Measurements from ENCODE around the gene LAMTOR2. TPM values are rescaled to one million over a fixed set of nuclear protein-coding genes. Genes with fewer than 3 reads are reported as not detected.

The LAMTOR2 gene
- total RNA-seq, 2 experiments from 2014 or later = 59.3 to 60.6 TPM

- Mint-ChIP-seq H3K4me1 (peaks cover 43% of the 10 kb centered on the region), H3K27me3 (peaks cover 17% of the 10 kb centered on the region), H3K4me3 (no peak overlapping the region), H3K27ac (no peak overlapping the region), H3K36me3 (no peaks in the 10 kb centered on the region), H3K9me3 (ENCODE audit: low read depth) (no peaks in the 10 kb centered on the region)
- DNase-seq (no peak), ATAC-seq (no peak)
- CTCF ChIA-PET = interaction anchor here (1.3 to 27.0 kb wide), 5 partner anchors 8 to 220 kb away, joined by 3 to 979 read pairs (median 8); partner anchors contain the start of gene LMNA
These were observed 44.2 kb downstream of the LAMTOR2 start for GRCh38 chr1:156098784-156099183.

- Mint-ChIP-seq H3K36me3 (no peaks in the 10 kb centered on the region), H3K4me3 (no peak overlapping the region), H3K9me3 (ENCODE audit: low read depth) (no peaks in the 10 kb centered on the region), H3K27ac (no peak overlapping the region), H3K4me1 (peaks cover 47% of the 10 kb centered on the region), H3K27me3 (peaks cover 12% of the 10 kb centered on the region)
- no peak for DNase-seq
- ATAC-seq = no peak
- CTCF ChIA-PET = interaction anchor here (1.3 to 27.0 kb wide), 6 partner anchors 8 to 286 kb away, joined by 3 to 979 read pairs (median 6); partner anchors contain the start of gene LMNA
These were observed 44.7 kb downstream of the LAMTOR2 start for GRCh38 chr1:156099282-156099681.

GRCh38 chr1:156100205-156100995, 45.8 kb downstream of the LAMTOR2 start:
- Mint-ChIP-seq H3K27ac (no peak overlapping the region), H3K36me3 (no peaks in the 10 kb centered on the region), H3K9me3 (ENCODE audit: low read depth) (no peaks in the 10 kb centered on the region), H3K4me3 (no peak overlapping the region), H3K27me3 (peaks cover 12% of the 10 kb centered on the region), H3K4me1 (peaks cover 52% of the 10 kb centered on the region)
- no peak for ATAC-seq
- DNase-seq = no peak
- CTCF ChIA-PET = interaction anchor here (1.3 to 27.0 kb wide), 4 partner anchors 7 to 285 kb away, joined by 3 to 979 read pairs (median 28); partner anchors contain the start of gene LMNA

GRCh38 chr1:156101880-156102279, 47.3 kb downstream of the LAMTOR2 start:
- Mint-ChIP-seq H3K4me1 (peaks cover 50% of the 10 kb centered on the region), H3K36me3 (no peaks in the 10 kb centered on the region), H3K27ac (no peak overlapping the region), H3K27me3 (peaks cover 8% of the 10 kb centered on the region), H3K9me3 (ENCODE audit: low read depth) (no peaks in the 10 kb centered on the region), H3K4me3 (no peak overlapping the region)
- ATAC-seq = no peak
- no peak for DNase-seq
- CTCF ChIA-PET = interaction anchor here (27.0 kb wide), 1 partner anchor 22 kb away, joined by 979 read pairs; the partner anchor contains the start of gene LMNA

- Mint-ChIP-seq H3K4me3 (no peak overlapping the region), H3K36me3 (no peaks in the 10 kb centered on the region), H3K9me3 (ENCODE audit: low read depth) (no peaks in the 10 kb centered on the region), H3K4me1 (peaks cover 40% of the 10 kb centered on the region), H3K27ac (no peak overlapping the region), H3K27me3 (peaks cover 12% of the 10 kb centered on the region)
- DNase-seq (no peak), ATAC-seq (no peak)
- CTCF ChIA-PET = interaction anchor here (1.4 to 27.0 kb wide), 3 partner anchors 11 to 38 kb away, joined by 3 to 979 read pairs (median 18); partner anchors contain the start of gene LMNA
These were observed 48.3 kb downstream of the LAMTOR2 start for GRCh38 chr1:156102633-156103511.

- ATAC-seq (no peak), DNase-seq (no peak)
- no peaks in the 10 kb centered on the region for H3K9me3 Mint-ChIP-seq (ENCODE audit: low read depth)
- H3K27me3 Mint-ChIP-seq = peaks cover 12% of the 10 kb centered on the region
- CTCF ChIA-PET = interaction anchor here (1.4 to 27.0 kb wide), 4 partner anchors 7 to 38 kb away, joined by 3 to 979 read pairs (median 34); partner anchors contain the start of gene LMNA
- no peaks in the 10 kb centered on the region for H3K36me3 Mint-ChIP-seq
- no peak overlapping the region for H3K27ac Mint-ChIP-seq
- H3K4me1 Mint-ChIP-seq = peaks cover 34% of the 10 kb centered on the region
- no peak overlapping the region for H3K4me3 Mint-ChIP-seq
These were observed 49.0 kb downstream of the LAMTOR2 start for GRCh38 chr1:156103521-156103947.

GRCh38 chr1:156104065-156104810, 49.7 kb downstream of the LAMTOR2 start:
- Mint-ChIP-seq H3K27me3 (peaks cover 12% of the 10 kb centered on the region), H3K4me1 (peaks cover 33% of the 10 kb centered on the region), H3K27ac (peak overlapping the region; percentile 65), H3K36me3 (no peaks in the 10 kb centered on the region), H3K4me3 (no peak overlapping the region), H3K9me3 (ENCODE audit: low read depth) (no peaks in the 10 kb centered on the region)
- ATAC-seq (no peak), DNase-seq (no peak)
- CTCF ChIA-PET = interaction anchor here (1.3 to 27.0 kb wide), 4 partner anchors 7 to 38 kb away, joined by 5 to 979 read pairs (median 34); partner anchors contain the start of gene LMNA

- CTCF ChIA-PET = interaction anchor here (0.5 to 27.0 kb wide), 5 partner anchors 8 to 47 kb away, joined by 3 to 979 read pairs (median 18); partner anchors contain the start of gene LMNA
- H3K9me3 Mint-ChIP-seq (ENCODE audit: low read depth) = no peaks in the 10 kb centered on the region
- H3K36me3 Mint-ChIP-seq = no peaks in the 10 kb centered on the region
- peak overlapping the region; percentile 55 for H3K4me3 Mint-ChIP-seq
- ATAC-seq (no peak), DNase-seq (no peak)
- peak overlapping the region; percentile 72 for H3K27ac Mint-ChIP-seq
- H3K27me3 Mint-ChIP-seq = peaks cover 12% of the 10 kb centered on the region
- H3K4me1 Mint-ChIP-seq = peaks cover 32% of the 10 kb centered on the region
These were observed 50.6 kb downstream of the LAMTOR2 start for GRCh38 chr1:156104861-156105832.

- H3K4me1 Mint-ChIP-seq = peaks cover 28% of the 10 kb centered on the region
- peaks cover 12% of the 10 kb centered on the region for H3K27me3 Mint-ChIP-seq
- H3K4me3 Mint-ChIP-seq = peak overlapping the region; percentile 55
- no peaks in the 10 kb centered on the region for H3K36me3 Mint-ChIP-seq
- H3K27ac Mint-ChIP-seq = peak overlapping the region; percentile 72
- CTCF ChIA-PET = interaction anchor here (1.1 to 27.0 kb wide), 5 partner anchors 10 to 41 kb away, joined by 4 to 979 read pairs (median 5); partner anchors contain the start of genes LMNA and MEX3A
- DNase-seq = no peak
- peak; percentile 14 for ATAC-seq
- no peaks in the 10 kb centered on the region for H3K9me3 Mint-ChIP-seq (ENCODE audit: low read depth)
These were observed 52.3 kb downstream of the LAMTOR2 start for GRCh38 chr1:156106624-156107488.

- ATAC-seq = no peak
- Mint-ChIP-seq H3K27ac (no peak overlapping the region), H3K4me3 (no peak overlapping the region), H3K9me3 (ENCODE audit: low read depth) (no peaks in the 10 kb centered on the region), H3K4me1 (peaks cover 28% of the 10 kb centered on the region), H3K36me3 (no peaks in the 10 kb centered on the region), H3K27me3 (peaks cover 17% of the 10 kb centered on the region)
- CTCF ChIA-PET = interaction anchor here (0.5 to 27.0 kb wide), 4 partner anchors 11 to 55 kb away, joined by 4 to 979 read pairs (median 28); partner anchors contain the start of gene LMNA
- no peak for DNase-seq
These were observed 53.5 kb downstream of the LAMTOR2 start for GRCh38 chr1:156108057-156108456.

All from activated CD8-positive, alpha-beta memory T cell treated with anti-CD3 and anti-CD28 coated beads, Interleukin-2, amount 10 ng/mL, durations not matched to agents 7 days and 5 days (primary cell).